BLaER1 treated with 17β-estradiol and CSF1 and Interleukin-3, amounts not matched to agents 10 nM and 100 nM (cell line): ENCODE measurements around the gene ALKBH5.
A peak's percentile ranks its signal among the peaks of the same experiment; 100 is the strongest.

Experiments used
- H3K27ac ChIP-seq, 11 experiments: shearing (Covaris generic); formaldehyde crosslinking; 2 replicates each; pipeline ENCODE4 v1.8.1; 2022
- H3K27me3 ChIP-seq, 11 experiments: shearing (Covaris generic); formaldehyde crosslinking; 2 replicates each; pipeline ENCODE4 v1.8.1; 2022
- H3K36me3 ChIP-seq, 11 experiments: shearing (Covaris generic); formaldehyde crosslinking; 2 replicates each; pipeline ENCODE4 v1.8.1; 2022
- H3K4me1 ChIP-seq, 10 experiments: shearing (Covaris generic); formaldehyde crosslinking; 2 replicates each; pipeline ENCODE4 v1.8.1; 2022
- H3K4me2 ChIP-seq, 11 experiments: shearing (Covaris generic); formaldehyde crosslinking; 2 replicates each; pipeline ENCODE4 v1.8.1; 2022
- H3K4me3 ChIP-seq, 10 experiments: shearing (Covaris generic); formaldehyde crosslinking; 2 replicates each; pipeline ENCODE4 v1.8.1; 2022
- H3K9ac ChIP-seq, 11 experiments: shearing (Covaris generic); formaldehyde crosslinking; 2 replicates each; pipeline ENCODE4 v1.8.1; 2022
- H3K9me3 ChIP-seq, 11 experiments: shearing (Covaris generic); formaldehyde crosslinking; replicated peaks in 1 of 11; 2 replicates each; pipeline ENCODE4 v1.8.1; 2022
- H4K20me1 ChIP-seq, 11 experiments: shearing (Covaris generic); formaldehyde crosslinking; 2 replicates each; pipeline ENCODE4 v1.8.1; 2022
- Cebpa-rat ChIP-seq, 11 experiments: shearing (Covaris generic); IDR thresholded peaks; 2 replicates each; pipeline ENCODE4 v1.8.1; 2022

The ALKBH5 gene

DNA sequence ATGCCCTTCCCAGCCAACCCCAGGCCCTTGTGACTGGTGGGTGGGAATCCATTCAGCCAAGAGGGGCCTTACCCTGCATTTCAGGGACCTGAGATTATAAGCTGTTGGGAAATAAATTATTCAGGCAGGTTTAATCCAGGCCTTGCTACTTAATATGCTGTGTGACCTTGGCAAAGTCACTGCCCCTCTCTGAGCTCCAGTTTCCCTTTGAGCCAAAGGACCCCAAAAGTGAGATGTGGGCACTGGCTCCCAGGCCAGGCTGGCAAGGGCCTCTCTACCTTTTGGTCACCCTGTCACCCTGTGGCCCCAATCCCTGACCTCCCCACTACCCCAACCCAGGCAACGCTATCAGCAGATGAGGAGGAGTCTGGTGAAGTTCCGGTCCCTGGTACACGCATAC is 41.2 kb upstream of the ALKBH5 start:
- Histone ChIP-seq H3K4me1 (peaks cover 11 to 18% (median 14%) of the 10 kb centered on the region in 10 experiments; a peak in 19 of 20 replicates), H3K9ac (no peak overlapping the region), H3K4me2 (no peak overlapping the region), H3K27ac (no peak overlapping the region), H3K27me3 (no peaks in the 10 kb centered on the region), H3K4me3 (no peak overlapping the region), H3K36me3 (no peaks in the 10 kb centered on the region), H4K20me1 (peaks cover 0 to 9% (median 0%) of the 10 kb centered on the region in 11 experiments; a peak in 1 of 22 replicates), H3K9me3 (no peaks in the 10 kb centered on the region)
- TF ChIP-seq Cebpa-rat (IDR thresholded peaks at IDR 0.05) = no peak

DNA sequence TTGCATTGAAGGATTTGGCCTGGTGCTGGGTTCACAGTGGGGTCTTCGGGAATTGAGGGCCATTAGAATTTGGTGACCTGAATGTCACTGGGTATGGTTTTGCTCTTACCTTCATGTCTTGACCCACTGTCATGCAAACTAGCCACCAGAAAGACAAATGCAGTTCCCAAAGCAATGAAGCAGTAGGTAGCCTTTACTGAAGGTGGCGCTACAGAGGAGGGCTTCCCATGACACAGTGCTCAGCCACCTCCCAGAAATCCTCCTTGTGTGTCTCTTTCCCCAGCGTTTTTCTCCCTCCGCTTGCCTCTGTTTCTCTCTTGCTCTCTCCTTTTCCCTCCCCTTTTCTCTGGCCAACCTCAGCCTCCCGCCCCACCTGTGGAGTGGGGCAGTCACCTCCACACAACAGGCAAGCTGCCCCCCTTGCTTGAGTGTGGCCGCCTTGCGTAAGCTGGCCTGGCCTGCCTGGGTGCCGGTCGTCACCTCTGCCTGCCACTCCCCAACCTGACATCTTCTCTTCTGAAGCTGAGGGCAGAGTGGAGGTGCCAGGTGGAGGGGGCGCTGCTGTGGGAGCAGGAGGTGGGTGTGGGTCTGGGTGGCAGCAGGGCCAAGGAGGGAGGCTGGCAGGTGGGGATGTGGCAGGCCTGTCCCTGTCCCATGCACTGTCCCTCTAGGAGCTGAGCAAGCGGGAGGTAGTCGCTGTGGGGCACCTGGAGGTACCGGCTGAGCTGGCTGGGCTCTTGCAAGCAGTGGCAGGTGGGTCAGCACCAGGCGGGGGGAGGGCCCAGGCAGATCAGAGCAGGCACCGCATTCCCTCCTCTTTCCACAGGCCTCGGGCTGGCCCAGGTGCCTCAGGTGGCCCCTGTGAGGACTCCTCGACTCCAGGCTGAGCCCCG is 40.3 kb upstream of the ALKBH5 start:
- H4K20me1 ChIP-seq = peaks cover 0 to 9% (median 0%) of the 10 kb centered on the region in 11 experiments; a peak in 1 of 22 replicates
- peak overlapping the region in 1 of 11 experiments; percentile 44; a peak in 1 of 22 replicates for H3K4me2 ChIP-seq
- no peak overlapping the region for H3K4me3 ChIP-seq
- no peak overlapping the region for H3K27ac ChIP-seq
- no peaks in the 10 kb centered on the region for H3K27me3 ChIP-seq
- no peak overlapping the region for H3K9ac ChIP-seq
- H3K36me3 ChIP-seq = no peaks in the 10 kb centered on the region
- no peaks in the 10 kb centered on the region for H3K9me3 ChIP-seq
- TF ChIP-seq Cebpa-rat (IDR thresholded peaks at IDR 0.05) = no peak
- peaks cover 11 to 18% (median 14%) of the 10 kb centered on the region in 10 experiments; a peak in 19 of 20 replicates for H3K4me1 ChIP-seq

DNA sequence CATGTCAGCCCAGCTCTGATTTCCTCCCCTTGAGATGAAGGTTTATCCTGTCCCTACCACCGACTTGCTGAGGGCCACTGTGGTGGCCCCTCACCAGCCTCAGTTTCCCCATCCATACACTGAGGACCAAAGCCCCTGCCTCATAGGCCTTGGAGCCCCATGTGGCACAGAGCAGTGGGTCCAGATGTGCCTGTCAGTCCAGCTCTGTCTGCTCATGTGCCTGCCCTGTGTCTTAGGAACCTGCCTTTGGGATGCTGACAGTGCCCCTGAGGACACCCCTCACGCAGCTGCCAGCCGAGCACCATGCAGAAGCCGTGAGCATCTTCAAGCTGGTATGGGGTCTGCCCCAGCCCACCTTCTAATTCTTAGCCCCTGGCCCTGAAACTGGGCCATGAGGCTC is 39.4 kb upstream of the ALKBH5 start:
- Histone ChIP-seq H3K27me3 (no peaks in the 10 kb centered on the region), H3K4me3 (no peak overlapping the region), H3K9ac (peak overlapping the region in 2 of 11 experiments; percentile 2 to 16; a peak in 1 of 22 replicates), H3K4me2 (peak overlapping the region; percentile 22 to 55 (median 44); a peak in 21 of 22 replicates), H3K36me3 (no peaks in the 10 kb centered on the region), H3K9me3 (no peaks in the 10 kb centered on the region), H3K4me1 (peaks cover 11 to 18% (median 14%) of the 10 kb centered on the region in 10 experiments; a peak in 19 of 20 replicates), H4K20me1 (peaks cover 0 to 9% (median 0%) of the 10 kb centered on the region in 11 experiments; a peak in 1 of 22 replicates), H3K27ac (no peak overlapping the region)
- TF ChIP-seq Cebpa-rat (IDR thresholded peaks at IDR 0.05) = no peak

DNA sequence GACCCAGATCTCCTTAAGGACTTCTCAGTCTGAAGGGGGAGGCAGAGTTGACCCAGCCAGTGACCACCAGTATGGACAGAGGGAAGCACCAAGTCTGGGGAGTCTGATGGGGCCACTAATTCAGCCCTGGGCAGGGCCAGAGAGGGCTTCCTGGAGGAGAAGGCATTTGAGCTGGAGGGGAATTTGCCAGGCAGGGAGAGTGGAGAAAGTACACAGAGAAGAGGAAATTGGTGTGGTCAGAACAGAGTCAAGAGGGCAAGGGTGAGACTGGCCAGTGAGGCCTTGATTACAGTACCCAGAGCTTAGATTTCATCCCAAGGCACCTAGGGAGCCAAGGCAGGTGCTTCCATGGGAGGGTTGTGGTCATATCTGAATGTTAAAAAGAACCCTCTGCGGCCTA is 38.8 kb upstream of the ALKBH5 start:
- Histone ChIP-seq H3K27ac (no peak overlapping the region), H3K27me3 (no peaks in the 10 kb centered on the region), H3K4me3 (no peak overlapping the region), H3K9me3 (no peaks in the 10 kb centered on the region), H3K4me1 (peaks cover 11 to 18% (median 14%) of the 10 kb centered on the region in 10 experiments; a peak in 19 of 20 replicates), H3K36me3 (no peaks in the 10 kb centered on the region), H4K20me1 (peaks cover 0 to 9% (median 0%) of the 10 kb centered on the region in 11 experiments; a peak in 1 of 22 replicates), H3K4me2 (peak overlapping the region; percentile 22 to 55 (median 44); a peak in 20 of 22 replicates), H3K9ac (peak overlapping the region in 1 of 11 experiments; percentile 16; a peak in 1 of 22 replicates)
- no peak for TF ChIP-seq Cebpa-rat (IDR thresholded peaks at IDR 0.05)

DNA sequence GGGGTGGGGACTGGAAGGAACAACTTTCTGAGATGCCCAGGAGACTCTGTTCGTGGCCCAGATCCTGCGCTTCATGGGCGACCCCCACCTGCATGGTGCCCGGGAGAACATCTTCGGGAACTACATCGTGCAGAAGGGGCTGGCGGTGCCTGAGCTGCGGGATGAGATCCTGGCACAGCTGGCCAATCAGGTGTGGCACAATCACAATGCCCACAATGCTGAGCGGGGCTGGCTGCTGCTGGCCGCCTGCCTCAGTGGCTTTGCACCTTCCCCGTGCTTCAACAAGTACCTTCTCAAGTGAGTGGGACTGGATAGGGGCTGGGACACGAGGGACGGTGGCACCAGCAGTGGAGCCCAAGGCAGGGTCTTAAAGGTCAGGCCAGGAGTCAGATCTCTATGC is 37.8 kb upstream of the ALKBH5 start:
- no peak for TF ChIP-seq Cebpa-rat (IDR thresholded peaks at IDR 0.05)
- H3K4me2 ChIP-seq = no peak overlapping the region
- no peaks in the 10 kb centered on the region for H3K36me3 ChIP-seq
- no peak overlapping the region for H3K9ac ChIP-seq
- H3K27me3 ChIP-seq = no peaks in the 10 kb centered on the region
- no peaks in the 10 kb centered on the region for H3K9me3 ChIP-seq
- peaks cover 0 to 2% (median 0%) of the 10 kb centered on the region in 11 experiments; a peak in 1 of 22 replicates for H4K20me1 ChIP-seq
- no peak overlapping the region for H3K4me3 ChIP-seq
- H3K27ac ChIP-seq = no peak overlapping the region
- peaks cover 11 to 18% (median 14%) of the 10 kb centered on the region in 10 experiments; a peak in 19 of 20 replicates for H3K4me1 ChIP-seq

DNA sequence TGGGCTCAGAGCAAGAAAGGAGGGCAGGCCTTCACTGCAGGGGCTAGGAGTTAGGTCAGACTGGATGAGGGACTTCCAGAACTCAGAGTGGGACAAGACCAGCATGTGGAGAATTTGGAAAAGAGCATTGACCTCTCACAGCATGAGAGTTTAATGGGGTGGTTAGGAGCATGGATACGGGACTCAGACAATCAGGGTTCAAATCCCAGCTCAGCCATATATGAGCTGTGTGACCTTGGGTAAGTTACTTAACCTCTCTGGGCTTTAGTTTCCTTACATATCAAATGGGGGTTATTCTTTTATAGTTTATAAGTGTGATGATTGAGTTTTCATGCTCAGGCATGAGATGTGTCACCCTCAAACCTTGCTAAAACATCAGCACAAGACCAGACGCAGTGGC is 37.4 kb upstream of the ALKBH5 start:
- Histone ChIP-seq H3K27me3 (no peaks in the 10 kb centered on the region), H3K36me3 (no peaks in the 10 kb centered on the region), H3K4me3 (no peak overlapping the region), H3K9me3 (no peaks in the 10 kb centered on the region), H4K20me1 (no peaks in the 10 kb centered on the region; a peak in 1 of 22 replicates), H3K9ac (no peak overlapping the region), H3K27ac (no peak overlapping the region), H3K4me2 (no peak overlapping the region), H3K4me1 (peaks cover 11 to 18% (median 14%) of the 10 kb centered on the region in 10 experiments; a peak in 19 of 20 replicates)
- TF ChIP-seq Cebpa-rat (IDR thresholded peaks at IDR 0.05) = no peak

DNA sequence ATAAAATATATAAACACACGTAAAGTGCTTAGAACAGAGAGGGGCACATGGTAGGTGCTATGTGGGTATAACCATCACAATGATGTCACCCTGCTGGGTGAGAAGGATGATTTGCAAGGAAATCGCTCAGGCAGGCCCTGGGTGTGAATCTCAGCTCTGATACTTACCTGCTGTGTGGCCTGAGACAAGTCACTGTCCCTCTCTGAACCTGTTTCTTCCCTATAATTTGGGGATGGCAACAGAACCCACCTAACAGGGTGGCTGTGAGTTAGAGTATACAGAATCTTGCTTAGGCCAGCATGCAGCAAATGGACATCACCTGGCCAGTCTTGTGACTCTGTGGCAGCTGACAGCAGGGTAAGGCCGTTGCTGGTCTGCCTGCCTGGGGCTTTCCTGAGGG is 36.6 kb upstream of the ALKBH5 start:
- Histone ChIP-seq H3K4me3 (no peak overlapping the region), H3K4me1 (peaks cover 11 to 18% (median 14%) of the 10 kb centered on the region in 10 experiments; a peak in 19 of 20 replicates), H3K9ac (no peak overlapping the region), H4K20me1 (no peaks in the 10 kb centered on the region; a peak in 1 of 22 replicates), H3K27me3 (no peaks in the 10 kb centered on the region), H3K9me3 (no peaks in the 10 kb centered on the region), H3K4me2 (no peak overlapping the region), H3K27ac (no peak overlapping the region), H3K36me3 (no peaks in the 10 kb centered on the region)
- TF ChIP-seq Cebpa-rat (IDR thresholded peaks at IDR 0.05) = no peak

DNA sequence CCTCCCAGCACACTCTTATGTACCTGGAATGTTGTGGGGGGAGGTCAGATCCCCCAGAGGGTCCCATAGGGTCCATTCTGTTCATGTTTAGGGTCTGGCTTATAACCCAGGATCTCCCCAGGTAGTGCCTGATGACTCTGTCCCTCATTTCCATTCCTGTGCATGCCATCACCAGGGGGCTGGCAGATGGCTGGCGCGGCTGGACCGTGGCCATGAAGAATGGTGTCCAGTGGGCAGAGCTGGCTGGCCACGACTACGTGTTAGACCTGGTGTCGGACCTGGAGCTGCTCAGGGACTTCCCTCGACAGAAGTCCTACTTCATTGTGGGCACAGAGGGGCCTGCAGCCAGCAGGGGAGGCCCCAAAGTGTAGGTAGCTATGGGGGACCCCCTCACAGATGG is 35.0 kb upstream of the ALKBH5 start:
- Histone ChIP-seq H3K27me3 (no peaks in the 10 kb centered on the region), H3K36me3 (no peaks in the 10 kb centered on the region), H3K4me2 (no peak overlapping the region), H3K4me3 (no peak overlapping the region), H3K9ac (no peak overlapping the region), H3K4me1 (peaks cover 20 to 28% (median 25%) of the 10 kb centered on the region in 10 experiments), H3K27ac (no peak overlapping the region), H4K20me1 (no peaks in the 10 kb centered on the region; a peak in 1 of 22 replicates), H3K9me3 (no peaks in the 10 kb centered on the region)
- TF ChIP-seq Cebpa-rat (IDR thresholded peaks at IDR 0.05) = no peak

DNA sequence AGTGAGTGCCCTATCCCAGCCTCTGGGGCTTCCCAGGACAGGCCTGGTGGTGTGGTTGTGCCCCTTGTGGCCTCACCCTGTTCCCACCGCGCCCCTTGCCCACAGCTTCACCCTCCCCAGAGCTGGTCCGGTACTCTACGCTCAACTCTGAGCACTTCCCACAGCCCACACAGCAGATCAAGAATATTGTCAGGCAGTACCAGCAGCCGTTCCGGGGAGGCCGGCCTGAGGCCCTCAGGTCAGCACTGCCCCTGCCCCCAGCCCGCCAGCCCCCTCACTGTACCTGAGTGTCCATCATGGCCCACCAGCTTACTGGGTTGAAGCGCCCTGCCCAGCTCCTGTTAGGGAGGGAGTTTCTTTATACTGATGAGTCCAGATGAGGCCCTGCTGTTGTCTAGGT is 32.3 kb upstream of the ALKBH5 start:
- H3K36me3 ChIP-seq = no peaks in the 10 kb centered on the region
- peaks cover 11 to 30% (median 22%) of the 10 kb centered on the region in 10 experiments for H3K4me1 ChIP-seq
- H3K4me3 ChIP-seq = no peak overlapping the region
- no peak overlapping the region for H3K9ac ChIP-seq
- H3K27me3 ChIP-seq = no peaks in the 10 kb centered on the region
- no peaks in the 10 kb centered on the region for H4K20me1 ChIP-seq
- no peak for TF ChIP-seq Cebpa-rat (IDR thresholded peaks at IDR 0.05)
- no peaks in the 10 kb centered on the region for H3K9me3 ChIP-seq
- no peak overlapping the region for H3K27ac ChIP-seq
- H3K4me2 ChIP-seq = no peak overlapping the region
